Measurements from ENCODE around the gene OLIG1. TPM values are rescaled to one million over a fixed set of nuclear protein-coding genes. Genes with fewer than 3 reads are reported as not detected.

The OLIG1 gene
- total and polyA plus RNA-seq, 2 of the 4 experiments (the other 2 are of a cell fraction), result not detected

- POLR2A ChIA-PET (ENCODE audit: unreplicated experiment), result no interaction called here
- H4K20me1 ChIP-seq (ENCODE audit: insufficient read depth, low read length), result no peaks in the 10 kb centered on the region
- H3K23ac ChIP-seq (ENCODE audit: low read depth, low read length), result no peak overlapping the region
- H2AFZ ChIP-seq (replicated peaks; ENCODE audit: low read length, poor library complexity), result no peak overlapping the region
- no peak overlapping the region for H3K14ac ChIP-seq (replicated peaks; ENCODE audit: low read depth, low read length)
- 57% methylated on average over 3 of the region's 7 CpGs; no CpG with 5 or more reads in 1 of the 2 experiments for WGBS, 2 experiments (ENCODE audit: extremely low coverage in 2 of 2, insufficient read length in 1 of 2)
- no peak overlapping the region for H3K4me3 ChIP-seq (ENCODE audit: insufficient read depth, low read depth, low read length)
- no peak overlapping the region for H4K5ac ChIP-seq (ENCODE audit: low read depth, low read length)
- H2AK5ac ChIP-seq (ENCODE audit: low read depth, low read length), result no peak overlapping the region
- CTCF ChIA-PET, result no interaction called here
- in situ Hi-C loops (cut with MboI; ENCODE audit: low sequenced_read_pairs) (no loop called here), intact Hi-C loops (cut with micrococcal nuclease) (no loop called here), dilution Hi-C loops (cut with HindIII; ENCODE audit: low sequenced_read_pairs, unreplicated experiment) (no loop called here)
- H3K4me1 ChIP-seq (ENCODE audit: control insufficient read depth, insufficient read depth, low read length), result peaks cover 2% of the 10 kb centered on the region; the same call in 1 of the 2 replicates
- no peak overlapping the region for H2AK9ac ChIP-seq (replicated peaks; ENCODE audit: low read depth, low read length, poor library complexity)
- no peak overlapping the region for H3K9ac ChIP-seq (ENCODE audit: low read depth, low read length)
- no peaks in the 10 kb centered on the region for H3K36me3 ChIP-seq (ENCODE audit: control insufficient read depth, insufficient read depth, low read length)
- H3K27ac ChIP-seq (ENCODE audit: insufficient read depth, low read length), result no peak overlapping the region
- H4K91ac ChIP-seq (ENCODE audit: insufficient read depth, low read depth, low read length), result no peak overlapping the region
- H2BK120ac ChIP-seq (ENCODE audit: low read depth, low read length), result no peak overlapping the region
- BruUV-seq (replicated peaks), result no TSS peak
- H2BK20ac ChIP-seq (ENCODE audit: low read depth, low read length), result no peak overlapping the region
- TF ChIP-seq ELK1 (IDR thresholded peaks at IDR 0.05; ENCODE audit: borderline replicate concordance, low read depth, low read length) (no peak), CHD1 (IDR thresholded peaks at IDR 0.05; ENCODE audit: low read depth, low read length) (no peak), POLR2A (IDR thresholded peaks at IDR 0.05; ENCODE audit: low read depth, low read length) (no peak), RAD21 (IDR thresholded peaks at IDR 0.05; ENCODE audit: low read length) (no peak), CEBPB (IDR thresholded peaks at IDR 0.05; ENCODE audit: low read depth, low read length) (no peak), RCOR1 (IDR thresholded peaks at IDR 0.05; ENCODE audit: insufficient replicate concordance, low read length) (no peak)
- H3K4me2 ChIP-seq (ENCODE audit: low read depth, low read length), result no peak overlapping the region
- H3K9me3 ChIP-seq (ENCODE audit: control insufficient read depth, insufficient read depth, low read length), result peaks cover 4% of the 10 kb centered on the region; the same call in 1 of the 2 replicates
- DNase-seq, result no peak
- no peak overlapping the region for H2BK5ac ChIP-seq (ENCODE audit: low read depth, low read length, poor library complexity, severe bottlenecking)
- H3K56ac ChIP-seq (ENCODE audit: extremely low read depth, insufficient read depth, low read length), result no peak overlapping the region
- H3K27me3 ChIP-seq (ENCODE audit: control insufficient read depth, insufficient read depth, low read length), result peaks cover 77% of the 10 kb centered on the region
- no peaks in the 10 kb centered on the region for H3K9me1 ChIP-seq (ENCODE audit: insufficient read depth, low read length)
- H2BK15ac ChIP-seq (ENCODE audit: low read depth, low read length), result no peak overlapping the region
- no peak overlapping the region for H3K4ac ChIP-seq (ENCODE audit: low read depth, low read length)
- H3K18ac ChIP-seq (ENCODE audit: low read depth, low read length), result no peak overlapping the region
- ATAC-seq (ENCODE audit: low read depth), result no peak
- H4K8ac ChIP-seq (ENCODE audit: low read depth in 2 of 2, low read length in 2 of 2), result no peak overlapping the region
- H3K79me1 ChIP-seq (ENCODE audit: low read depth in 1 of 2, low read length in 2 of 2), result no peaks in the 10 kb centered on the region
Observed at GRCh38 chr21:33067043-33067442, 2.9 kb upstream of the OLIG1 start.
